ENCODE measurements around the gene ARHGEF40.

DNA sequence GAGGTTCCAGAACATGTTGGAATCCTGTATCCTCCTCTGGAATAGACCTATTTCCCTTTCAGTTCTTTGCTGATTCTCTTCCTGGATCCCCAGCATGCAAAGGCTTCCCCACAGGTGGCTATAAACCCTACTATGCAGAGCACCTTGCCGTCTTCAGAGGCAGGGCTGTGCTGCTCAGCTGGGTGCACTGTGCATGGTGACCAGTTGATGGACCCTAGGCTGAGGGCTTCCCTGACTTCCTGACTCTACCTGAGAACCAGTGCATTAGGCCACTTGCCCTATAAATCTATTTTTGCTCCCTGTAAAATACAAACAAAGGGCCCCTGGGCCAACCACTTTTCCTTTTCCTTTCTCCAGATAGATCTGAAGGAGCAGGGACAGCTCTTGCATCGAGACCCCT lies 14.3 kb downstream of the ARHGEF40 start:
- TF ChIP-seq, protein P1, sequence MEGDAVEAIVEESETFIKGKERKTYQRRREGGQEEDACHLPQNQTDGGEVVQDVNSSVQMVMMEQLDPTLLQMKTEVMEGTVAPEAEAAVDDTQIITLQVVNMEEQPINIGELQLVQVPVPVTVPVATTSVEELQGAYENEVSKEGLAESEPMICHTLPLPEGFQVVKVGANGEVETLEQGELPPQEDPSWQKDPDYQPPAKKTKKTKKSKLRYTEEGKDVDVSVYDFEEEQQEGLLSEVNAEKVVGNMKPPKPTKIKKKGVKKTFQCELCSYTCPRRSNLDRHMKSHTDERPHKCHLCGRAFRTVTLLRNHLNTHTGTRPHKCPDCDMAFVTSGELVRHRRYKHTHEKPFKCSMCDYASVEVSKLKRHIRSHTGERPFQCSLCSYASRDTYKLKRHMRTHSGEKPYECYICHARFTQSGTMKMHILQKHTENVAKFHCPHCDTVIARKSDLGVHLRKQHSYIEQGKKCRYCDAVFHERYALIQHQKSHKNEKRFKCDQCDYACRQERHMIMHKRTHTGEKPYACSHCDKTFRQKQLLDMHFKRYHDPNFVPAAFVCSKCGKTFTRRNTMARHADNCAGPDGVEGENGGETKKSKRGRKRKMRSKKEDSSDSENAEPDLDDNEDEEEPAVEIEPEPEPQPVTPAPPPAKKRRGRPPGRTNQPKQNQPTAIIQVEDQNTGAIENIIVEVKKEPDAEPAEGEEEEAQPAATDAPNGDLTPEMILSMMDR (IDR thresholded peaks at IDR 0.05) = no peak
- TF ChIP-seq EZH2 (IDR thresholded peaks at IDR 0.05; ENCODE audit: borderline replicate concordance, insufficient read depth, low read depth, low read length, poor library complexity, severe bottlenecking) = no peak

Data from B cell (primary cell).